Activated T-cell treated with anti-CD3 and anti-CD28 coated beads for 24 hours (primary cell): ENCODE measurements around the gene TDRD7.
"Not testable (repeated sequence)": the region's sequence is repeated elsewhere in the genome, so short reads cannot be mapped to it uniquely, and the experiment has no call there.

ENCODE experiments used
- DNase-seq: peaks from one replicate; pipeline ENCODE4 v3.0.0-alpha.2; 2020; ENCODE audit warnings: low read depth

Gene TDRD7

DNA sequence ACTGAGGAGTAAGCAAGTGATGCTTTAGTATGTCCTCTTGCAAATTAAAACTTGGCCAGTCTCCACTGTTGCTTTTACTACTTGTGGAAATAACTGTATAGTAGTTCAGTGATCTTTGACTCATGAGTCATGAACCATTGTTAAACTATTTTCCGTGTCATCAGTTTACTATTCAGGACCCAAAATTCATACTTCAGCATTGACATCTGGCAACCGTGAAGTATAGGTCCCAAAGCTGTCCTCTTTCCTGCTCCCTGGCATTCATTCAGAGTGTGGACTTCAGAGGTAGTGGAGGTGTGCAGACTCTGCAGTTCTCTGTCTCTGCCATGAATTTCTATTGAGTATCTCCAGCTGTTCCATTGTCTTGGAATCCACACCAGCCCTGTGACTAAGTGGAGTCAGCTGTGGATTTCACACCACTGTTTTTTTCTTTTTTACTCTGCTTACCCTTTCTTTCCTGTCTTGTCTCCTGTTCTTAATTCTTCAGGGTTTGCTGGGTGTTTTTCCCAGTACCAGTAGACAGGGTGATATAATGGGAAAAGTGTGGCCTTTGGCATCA lies 7.5 kb downstream of the TDRD7 start:
- no peak for DNase-seq

DNA sequence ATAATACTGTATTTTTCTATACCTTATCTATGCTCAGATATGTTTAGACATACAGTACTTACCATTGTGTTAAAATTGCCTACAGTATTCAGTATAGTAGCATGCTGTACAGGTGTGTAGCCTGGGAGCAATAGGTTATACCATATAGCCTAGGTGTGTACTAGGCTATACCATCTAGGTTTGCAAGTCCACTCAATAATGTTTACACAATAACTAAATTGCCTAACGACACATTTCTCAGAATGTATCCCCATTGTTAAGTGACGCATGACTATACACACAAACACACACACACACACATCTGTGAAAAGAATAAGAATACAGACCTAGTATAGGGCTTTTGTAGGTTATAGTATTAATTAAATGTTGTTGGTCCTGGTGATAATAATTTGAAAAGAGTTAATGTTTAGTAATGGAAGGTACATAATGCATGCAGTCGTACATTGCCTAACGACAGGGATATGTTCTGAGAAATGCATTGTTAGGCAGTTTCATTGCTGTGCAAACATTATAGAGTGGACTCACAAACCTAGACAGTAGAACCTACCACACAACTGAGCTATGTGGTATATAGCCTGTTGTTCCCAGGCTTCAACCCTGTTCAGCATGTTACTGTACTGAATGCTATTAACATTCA lies 13.6 kb downstream of the TDRD7 start:
- DNase-seq = no peak

DNA sequence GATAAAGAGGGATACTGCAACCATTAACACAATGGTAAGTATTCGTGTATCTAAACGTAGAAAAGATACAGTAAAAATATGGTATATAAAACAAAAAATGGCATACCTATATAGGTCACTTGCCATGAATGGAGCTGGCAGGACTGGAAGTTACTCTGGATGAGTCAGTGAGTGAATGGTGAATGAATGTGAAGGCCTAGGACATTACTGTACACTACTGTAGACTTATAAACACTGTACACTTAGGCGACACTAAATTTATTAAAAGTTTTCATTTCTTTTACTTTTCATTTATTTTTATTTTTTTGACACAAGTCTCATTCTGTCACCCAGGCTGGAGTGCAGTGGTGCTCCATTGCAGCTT lies 14.1 kb downstream of the TDRD7 start:
- no peak for DNase-seq

DNA sequence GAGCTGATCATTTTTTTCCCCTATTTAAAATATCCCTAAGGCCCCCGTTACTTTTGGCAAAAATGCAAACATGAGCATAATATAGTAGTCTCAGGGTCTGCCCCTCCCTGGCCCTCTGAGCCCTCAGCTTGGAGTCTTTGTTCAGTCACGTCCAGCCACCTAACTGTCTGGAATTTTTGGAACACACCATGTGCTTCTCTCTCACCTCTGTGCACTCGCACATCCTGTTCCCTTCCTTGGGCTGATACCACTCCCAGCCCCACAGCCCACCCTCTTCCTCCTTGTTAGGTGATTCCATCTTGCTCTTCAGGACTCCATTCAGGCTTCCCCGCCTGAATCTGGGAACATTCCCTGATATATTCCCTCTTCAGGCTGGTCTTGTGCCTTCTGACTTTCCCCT lies 16.0 kb downstream of the TDRD7 start:
- DNase-seq = no peak

DNA sequence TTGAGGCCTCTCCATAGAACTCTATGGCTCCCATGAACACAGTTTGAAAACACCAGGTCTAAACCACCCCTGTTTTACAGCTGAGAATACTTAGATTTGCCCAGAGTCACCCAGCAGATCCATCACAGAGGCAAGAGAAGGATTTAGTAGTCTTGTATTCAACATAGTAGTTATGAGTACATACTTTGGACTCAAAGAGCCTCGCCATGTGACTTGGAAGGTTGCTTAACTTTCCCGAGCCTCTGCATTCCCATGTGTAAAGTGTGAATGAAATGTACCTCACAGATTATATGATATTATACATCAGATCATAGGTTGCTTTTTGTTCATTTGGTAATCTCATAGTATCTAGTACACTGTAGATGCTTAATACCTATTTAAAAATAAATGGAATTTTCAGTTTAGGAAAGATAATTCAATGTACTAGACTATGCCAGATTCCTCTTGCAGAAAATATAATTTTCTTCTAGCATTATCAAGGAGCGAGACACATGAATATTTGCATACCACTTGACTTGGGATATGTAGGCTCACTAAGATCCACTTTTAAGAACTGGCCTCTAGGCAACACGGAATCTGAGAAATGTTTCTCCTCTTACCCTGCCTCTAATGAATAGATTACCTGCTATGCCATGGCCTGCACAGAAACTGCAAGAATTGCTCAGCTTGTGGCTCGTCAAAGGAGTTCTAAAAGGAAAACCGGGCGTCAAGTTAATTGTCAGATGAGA lies 18.6 kb downstream of the TDRD7 start:
- DNase-seq = no peak

DNA sequence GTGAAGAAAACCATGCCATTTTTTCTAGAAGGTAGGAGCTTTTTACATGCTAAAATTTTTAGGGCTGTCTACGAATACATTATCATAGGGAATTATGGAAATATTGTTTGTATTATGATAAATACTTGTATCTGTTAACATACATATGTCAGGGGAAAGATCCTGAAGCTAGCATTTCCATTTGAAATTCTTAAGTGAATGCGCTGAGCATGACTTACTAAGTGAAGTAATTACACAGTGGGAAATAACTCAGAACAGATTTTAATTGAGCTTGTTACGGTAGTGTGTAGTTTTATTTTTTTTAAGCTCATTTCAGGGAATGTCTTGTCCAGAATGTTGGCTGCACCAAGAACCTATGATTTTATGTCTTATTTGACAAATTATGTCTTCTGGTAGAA lies 19.1 kb downstream of the TDRD7 start:
- no peak for DNase-seq

DNA sequence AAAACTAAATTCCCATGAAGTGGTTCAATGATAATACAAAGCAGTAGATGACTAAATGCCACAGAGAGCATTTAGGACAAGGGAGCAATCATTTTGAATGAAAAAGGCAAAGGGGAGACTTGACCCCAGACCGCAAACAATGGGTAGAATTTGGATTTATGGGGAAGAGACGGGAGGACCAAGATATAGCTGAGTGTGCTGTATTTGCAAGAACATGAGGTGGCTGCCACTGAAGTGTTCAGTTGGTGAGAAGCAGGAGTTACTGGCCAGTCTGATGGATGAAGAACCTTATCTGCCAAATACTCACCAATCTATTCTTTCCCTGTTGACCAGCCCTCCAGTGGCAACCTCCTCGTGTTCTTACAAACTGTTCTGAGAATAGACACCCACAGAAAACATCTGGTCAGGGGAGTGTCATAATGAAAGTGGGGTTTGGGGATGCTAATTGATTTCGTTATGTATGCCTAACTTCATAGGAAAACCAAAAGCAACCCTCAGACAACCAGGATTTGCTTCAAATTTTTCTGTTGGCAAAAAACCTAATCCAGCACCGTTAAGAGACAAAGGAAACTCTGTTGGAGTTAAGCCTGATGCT lies 19.8 kb downstream of the TDRD7 start:
- no peak for DNase-seq

DNA sequence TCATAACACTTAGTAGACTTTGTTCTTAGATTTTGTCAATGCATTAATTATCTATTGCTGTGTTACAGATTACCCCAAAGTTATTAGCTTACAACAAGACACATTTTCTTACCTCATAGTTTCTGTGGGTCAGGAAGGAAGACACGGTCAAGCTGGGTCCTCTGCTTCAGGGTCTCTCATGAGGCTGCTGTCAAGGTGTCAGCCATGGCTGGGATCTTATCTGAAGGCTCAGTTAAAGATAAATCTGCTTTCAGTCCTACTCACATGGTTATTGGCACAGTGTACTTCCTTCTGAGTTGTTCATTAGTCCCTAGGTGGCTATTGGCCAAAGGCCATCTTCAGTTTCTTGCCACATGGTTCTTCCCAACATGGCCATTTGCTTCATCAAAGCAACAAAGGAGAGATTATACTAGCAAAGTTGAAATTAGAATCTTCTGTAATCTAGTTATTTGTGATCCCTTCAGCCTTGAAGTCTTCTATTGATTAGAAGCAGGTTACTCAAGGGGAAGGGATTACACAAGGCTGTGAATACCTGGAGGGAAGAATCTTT lies 25.2 kb downstream of the TDRD7 start:
- no peak for DNase-seq

DNA sequence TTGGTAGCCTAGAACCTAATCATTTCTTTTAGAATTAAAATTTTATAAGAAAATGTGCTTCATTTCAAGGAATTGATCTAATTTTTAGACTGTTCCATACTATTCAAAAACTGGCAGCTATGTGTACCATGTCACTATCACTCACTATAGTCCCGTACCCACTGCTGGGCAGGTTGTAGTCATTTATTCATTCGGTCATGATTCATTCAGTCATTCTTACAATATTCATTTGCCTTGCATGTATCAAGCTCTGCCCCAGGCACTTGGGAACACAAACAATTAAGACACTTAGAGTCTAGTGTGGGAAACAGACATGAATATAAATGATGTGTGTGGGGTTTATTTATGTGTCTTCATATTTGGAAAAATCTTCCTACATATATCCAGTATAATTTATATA lies 26.4 kb downstream of the TDRD7 start:
- DNase-seq = no peak

DNA sequence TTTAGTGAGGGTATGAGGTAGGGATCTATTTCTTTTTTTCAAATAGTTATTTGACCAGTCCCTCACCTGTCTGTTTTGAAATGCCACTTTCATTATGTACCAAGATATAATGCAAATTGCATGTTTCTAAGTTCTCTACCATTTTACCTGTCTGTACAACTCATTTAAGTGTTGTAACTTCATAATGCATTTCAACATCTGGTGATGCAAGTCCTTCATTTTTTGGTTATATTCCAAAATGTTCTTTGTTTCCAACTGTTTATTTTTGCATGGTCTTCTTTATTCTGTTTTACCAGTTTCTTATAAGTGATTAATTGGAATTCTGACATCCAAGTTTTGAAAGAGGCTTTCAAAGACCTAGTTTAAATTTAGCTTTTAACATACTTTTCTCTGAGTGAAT lies 26.8 kb downstream of the TDRD7 start:
- no peak for DNase-seq

DNA sequence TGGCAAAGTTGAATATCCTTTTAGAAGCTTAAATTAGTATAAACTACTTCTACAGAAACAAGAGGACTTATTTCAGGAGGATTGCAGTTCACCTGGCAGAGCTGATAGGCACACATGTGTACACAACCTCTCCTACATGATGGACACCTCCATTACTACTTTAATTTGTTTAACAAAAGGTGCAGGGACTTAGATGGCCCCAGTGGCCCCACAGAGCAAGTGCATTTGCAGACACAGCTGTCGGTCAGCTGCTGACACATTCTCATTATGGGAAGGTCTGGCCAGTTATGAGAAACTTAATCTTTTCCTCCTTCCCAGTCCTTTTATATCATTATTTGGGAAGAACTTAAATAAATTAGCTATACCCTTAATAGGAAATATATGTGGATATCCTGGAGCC lies 28.3 kb downstream of the TDRD7 start:
- DNase-seq = no peak

DNA sequence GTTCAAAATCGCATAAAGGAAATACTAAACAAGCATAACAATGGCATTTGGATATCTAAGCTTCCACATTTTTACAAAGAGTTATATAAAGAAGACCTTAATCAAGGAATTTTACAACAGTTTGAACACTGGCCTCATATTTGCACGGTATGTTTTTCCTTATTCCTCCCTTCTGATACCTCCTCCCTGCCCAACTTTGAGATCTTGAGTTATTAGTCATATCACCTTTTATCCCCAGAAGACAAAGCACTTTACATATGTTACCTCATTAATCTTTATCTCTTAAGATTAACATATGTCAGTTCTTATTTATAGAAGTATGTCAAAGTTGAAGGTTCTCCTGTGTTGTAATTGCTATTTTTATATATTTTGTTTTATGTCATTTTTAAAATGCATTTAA lies 29.8 kb downstream of the TDRD7 start:
- no peak for DNase-seq

DNA sequence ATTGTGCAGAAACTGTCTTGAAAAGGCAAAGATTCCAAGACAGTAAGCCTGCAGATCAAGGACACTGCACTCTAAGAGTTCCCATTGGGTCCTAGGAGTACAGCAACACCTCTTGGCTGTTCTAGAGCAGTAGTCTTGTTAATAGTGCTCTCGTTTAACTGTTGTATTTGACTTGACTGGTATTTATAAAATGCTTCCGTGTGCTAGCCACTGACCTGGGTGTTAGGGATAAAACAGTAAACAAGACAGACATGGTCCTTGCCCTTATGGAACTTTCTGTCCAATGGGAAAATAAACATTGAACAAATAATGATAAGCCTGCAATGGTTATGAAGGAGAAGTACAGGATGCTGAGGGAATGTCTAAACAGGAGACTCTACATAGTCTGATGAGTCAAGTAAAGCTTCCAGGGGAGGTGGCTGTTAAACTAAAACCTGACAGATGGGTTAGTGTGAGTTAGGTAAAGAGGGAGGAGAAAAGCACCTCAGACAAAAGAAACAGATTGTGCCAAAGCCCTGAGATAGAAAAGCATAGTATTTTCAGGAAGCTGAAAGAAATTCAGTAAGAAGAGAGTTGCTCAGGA lies 33.3 kb downstream of the TDRD7 start:
- no peak for DNase-seq

DNA sequence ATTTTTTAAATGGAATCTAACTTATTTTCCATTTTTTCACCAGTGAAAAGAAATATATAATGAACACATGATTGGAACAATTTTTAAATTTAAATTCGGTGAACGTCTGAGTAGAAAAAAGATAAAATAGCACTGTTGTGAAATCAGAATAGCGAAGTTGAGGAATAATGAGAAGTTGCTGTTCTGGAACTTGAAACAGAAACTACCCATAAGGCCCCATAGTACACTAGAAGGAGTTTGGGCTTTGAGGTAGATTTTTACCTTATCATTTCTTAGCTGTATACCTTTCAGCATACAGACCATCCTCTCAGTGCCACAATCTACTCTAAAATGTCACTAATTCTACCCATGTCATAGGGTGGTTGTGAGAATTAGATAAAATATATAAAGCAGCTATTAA lies 35.1 kb downstream of the TDRD7 start:
- no peak for DNase-seq

DNA sequence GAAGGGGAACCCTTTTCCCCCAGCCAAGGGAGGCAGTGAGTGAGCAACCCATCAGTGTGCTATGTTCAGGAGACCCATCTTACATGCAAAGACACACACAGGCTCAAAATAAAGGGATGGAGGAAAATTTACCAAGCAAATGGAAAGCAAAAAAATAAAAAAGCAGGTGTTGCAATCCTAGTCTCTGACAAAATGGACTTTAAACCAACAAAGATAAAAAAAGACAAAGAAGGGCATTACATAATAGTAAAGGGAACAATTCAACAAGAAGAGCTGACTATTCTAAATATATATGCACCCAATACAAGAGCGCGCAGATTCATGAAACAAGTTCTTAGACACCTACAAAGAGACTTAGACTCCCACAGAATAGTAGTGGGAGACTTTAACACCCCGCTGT lies 41.7 kb downstream of the TDRD7 start:
- DNase-seq = not testable (repeated sequence)

DNA sequence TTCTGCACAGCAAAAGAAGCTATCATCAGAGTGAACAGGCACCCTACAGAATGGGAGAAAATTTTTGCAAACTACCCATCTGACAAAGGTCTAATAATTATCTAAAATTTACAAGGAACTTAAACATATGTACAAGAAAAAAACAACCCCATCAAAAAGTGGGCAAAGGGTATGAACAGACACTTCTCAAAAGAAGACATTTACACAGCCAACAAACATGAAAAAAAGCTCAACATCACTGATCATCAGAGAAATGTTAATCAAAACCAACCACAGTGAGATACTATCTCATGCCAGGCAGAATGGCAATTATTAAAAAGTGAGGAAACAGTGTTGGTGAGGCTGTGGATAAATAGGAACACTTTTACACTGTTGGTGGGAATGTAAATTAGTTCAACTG lies 44.9 kb downstream of the TDRD7 start:
- not testable (repeated sequence) for DNase-seq

DNA sequence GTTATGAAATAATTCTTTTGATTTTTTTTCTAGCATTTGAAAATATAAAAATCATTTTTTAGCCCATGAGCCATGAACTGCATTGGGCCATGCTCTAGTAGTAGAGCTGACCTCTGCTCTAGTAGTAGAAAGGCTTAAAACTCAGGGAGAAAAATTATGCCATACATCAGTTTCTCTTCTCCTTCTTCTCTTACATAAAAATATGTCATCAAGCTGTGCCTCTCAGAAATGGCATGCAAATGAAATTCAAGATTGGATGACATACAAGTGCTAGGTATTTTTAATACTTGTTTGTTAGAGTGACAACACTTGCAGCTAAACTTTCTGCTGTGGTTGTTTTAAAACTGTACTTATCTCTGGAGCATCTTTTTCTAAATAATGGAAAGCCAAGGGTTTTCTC lies 47.4 kb downstream of the TDRD7 start:
- DNase-seq = no peak

DNA sequence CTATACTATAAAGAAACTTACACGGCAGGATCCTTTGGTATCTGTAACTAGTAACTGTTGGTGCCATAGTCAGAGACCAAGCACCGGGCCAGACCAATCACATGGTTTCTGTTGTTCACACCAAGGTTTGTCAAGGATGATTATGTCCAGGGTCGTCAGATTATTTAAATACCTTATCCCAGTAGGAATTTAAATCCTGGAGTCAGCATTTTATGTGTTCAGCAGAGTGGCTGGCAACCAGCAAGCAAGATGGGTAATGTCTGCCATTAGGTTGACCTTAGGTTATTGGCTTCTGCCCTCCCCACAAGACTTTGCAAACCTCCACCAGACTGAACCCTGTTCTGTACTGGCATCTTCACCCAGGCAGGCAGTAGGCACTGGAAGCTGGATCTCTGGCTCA lies 50.3 kb downstream of the TDRD7 start:
- no peak for DNase-seq

DNA sequence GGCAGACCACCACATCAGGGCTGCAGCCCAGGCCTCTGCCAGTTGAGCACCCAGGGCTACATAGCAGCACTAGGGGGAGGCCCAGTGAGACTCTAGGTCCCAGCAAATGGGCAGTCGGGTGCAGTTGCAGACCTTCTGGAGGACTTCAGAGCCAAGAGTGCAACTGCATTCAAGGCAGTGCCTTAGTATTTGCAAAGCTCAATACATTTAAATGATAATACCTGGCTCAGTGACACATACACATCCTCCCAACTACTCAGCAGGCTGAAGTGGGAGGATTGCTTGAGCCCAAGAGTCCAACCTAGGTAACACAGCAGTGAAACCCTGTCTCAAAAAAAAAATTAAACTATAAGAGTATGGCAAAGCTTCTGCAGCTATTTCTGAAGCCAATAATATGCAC lies 51.0 kb downstream of the TDRD7 start:
- no peak for DNase-seq

DNA sequence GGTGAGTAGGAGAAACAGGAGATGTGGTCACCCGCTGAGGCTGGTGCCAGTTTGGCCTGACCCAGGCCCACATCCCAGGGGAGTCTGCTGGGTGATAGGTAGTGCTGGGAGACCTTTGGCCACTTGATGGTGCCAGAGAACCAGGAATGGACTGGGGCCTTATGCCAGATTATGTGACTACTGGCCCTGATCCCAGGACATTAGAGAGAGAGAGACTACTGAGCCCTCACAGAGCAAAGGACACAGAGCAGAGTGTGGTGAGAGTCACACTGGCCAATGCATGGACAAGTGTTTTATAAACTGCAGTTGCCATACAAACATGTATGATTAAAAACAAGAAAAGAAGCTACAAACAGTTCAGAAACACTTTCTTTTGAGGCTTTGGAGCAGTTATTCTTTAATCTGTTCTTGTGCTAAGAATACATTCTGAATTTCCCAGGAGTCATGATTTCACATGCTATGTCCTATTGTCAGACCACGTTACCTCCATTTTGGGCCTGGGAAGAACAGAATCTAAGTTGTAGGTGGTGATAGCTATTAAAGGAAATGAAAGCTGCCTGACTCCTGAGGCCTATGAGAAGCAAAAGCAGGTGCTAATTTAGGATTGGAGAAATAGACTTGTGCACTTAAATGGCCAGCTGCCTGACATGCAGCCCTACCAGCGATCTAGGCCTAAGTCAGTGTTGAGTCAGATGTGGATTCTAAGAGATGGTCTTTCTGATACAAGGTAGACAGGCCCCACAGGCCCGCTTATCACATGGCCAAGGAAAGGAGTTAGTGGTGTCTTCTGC lies 57.0 kb downstream of the TDRD7 start:
- DNase-seq = peak; percentile 20

DNA sequence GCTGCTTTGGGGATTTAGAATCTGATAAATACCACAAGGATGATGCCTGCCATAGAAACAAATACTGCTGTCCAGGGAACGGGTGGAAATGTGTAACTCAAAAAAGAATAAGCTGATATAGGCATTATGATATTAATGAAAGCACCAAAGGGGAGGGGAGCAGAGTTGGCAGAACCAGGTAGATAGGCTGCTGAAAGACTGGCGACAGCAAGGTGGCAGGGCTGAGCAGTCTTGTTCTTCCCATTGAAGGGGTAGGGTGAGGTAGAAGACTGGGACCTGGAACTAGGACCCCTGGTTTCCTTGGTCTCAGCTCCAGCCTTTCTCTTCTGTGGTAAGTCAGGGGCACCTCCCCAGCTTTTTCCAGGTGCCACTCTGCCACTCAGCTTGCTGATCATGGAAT lies 58.2 kb downstream of the TDRD7 start:
- DNase-seq = no peak

DNA sequence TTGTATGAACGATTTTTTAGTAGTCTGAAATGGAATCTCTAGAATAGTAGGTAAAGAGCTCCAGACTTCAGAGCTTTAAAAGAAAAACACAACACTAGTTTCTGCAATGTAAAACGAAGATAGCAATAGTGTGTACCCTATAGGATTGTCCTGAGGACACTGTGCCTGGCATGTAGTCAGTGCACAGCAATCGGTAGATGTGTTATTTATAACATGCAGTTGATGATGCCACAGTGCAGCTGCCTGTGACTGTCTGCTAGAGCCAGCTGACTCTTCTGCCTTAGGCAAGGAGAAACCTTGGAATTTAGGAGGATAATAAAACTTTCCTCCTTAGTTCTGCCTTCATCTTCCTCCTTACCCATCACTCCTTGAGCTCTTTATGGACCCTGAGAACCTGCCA lies 61.8 kb downstream of the TDRD7 start:
- no peak for DNase-seq
